Dermis microvascular lymphatic vessel endothelial cell (primary cell): ENCODE measurements around the gene ZCCHC9. TPM values are rescaled to one million over a fixed set of nuclear protein-coding genes. Genes with fewer than 3 reads are reported as not detected.
"Not testable (repeated sequence)": the region's sequence is repeated elsewhere in the genome, so short reads cannot be mapped to it uniquely, and the experiment has no call there.

ENCODE experiments used
- DNase-seq, 2 donors: peaks; one replicate each; pipeline versions ENCODE4 v3.0.0 to v3.0.0-alpha.2; 2010; ENCODE audit warnings: low read depth in 2 of 2
- total RNA-seq: library from RNA; depleted of rRNA; stranded (reverse); fragments of >200 nt; gene quantifications from 2 replicates; pipeline ENCODE4 v1.2.1, GENCODE V29; 2014

ZCCHC9 gene
- total RNA-seq, 1 donor from 2014 or later = 13.4 TPM

- no peak for DNase-seq
These were observed 4.4 kb downstream of the ZCCHC9 start for GRCh38 chr5:81305785-81306184.

DNA sequence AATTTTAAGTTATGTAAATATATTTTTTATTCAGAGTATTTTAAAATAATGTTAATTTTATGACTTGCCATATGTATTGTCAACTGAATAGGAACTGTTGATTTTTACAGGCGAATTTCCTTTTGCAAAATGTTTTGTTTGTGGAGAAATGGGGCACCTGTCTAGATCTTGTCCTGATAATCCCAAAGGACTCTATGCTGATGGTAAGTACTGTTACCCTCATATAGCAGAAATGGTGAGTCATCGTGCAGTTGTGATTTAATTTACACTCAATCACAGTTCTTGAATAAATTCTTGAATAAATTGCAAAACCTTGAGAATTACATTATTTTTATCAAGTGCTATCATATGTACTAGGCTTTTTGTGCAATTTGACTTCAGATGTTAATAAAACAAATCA lies 7.4 kb downstream of the ZCCHC9 start:
- no peak for DNase-seq

DNA sequence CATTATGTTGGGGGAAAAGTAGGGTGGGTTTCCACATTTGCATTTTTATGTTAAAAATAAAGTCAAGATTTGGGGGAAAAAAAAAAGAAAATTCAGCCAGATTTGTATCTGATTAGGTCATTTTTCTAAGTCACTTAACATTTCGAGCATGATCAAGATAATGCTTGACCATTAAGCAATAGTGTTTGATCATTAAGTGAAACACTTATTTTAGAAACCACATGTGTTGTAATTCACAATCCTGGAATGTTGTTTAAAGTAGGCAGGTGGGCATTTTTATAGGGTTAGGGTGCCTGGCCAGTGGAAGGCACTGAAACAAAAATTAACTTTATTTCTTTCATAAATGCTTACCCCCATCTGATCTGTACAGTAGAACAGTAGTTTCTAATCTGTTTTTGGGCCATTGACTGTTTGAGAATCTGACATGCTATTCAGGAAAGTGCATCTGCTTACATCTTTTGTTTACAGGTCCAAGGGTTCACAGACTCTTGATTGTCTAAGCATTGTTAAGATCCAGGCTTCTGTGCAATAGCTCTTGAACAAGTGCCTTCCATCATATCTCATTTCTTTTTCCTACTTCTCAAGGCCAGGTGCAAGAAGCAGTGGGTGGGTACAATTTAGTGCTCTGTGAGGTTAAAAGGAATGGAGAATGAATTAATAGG lies 9.1 kb downstream of the ZCCHC9 start:
- DNase-seq = no peak

- DNase-seq = no peak
These were observed 11.9 kb downstream of the ZCCHC9 start for GRCh38 chr5:81313278-81313677.

DNA sequence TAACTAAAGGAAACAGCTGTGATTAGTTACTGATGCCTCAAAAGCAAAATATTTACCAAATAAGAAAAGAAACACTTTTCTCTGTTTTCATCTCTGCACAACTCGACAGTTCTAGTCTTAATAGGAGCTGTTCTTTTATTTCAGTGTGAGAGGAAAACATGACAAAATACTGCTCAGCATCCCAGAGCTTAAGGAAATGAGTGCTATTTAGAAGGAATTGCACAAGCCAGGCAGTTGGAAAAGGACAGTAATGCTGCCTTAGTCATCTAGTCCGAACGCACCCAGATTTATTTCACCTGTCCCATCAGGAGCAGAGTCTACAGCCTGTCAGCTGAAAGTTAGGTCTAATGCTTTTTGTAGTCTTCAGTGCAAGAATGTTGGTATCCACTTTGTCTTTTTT lies 12.3 kb downstream of the ZCCHC9 start:
- DNase-seq = no peak

GRCh38 chr5:81314581-81314980 lies 13.2 kb downstream of the ZCCHC9 start:
- DNase-seq = no peak

DNA sequence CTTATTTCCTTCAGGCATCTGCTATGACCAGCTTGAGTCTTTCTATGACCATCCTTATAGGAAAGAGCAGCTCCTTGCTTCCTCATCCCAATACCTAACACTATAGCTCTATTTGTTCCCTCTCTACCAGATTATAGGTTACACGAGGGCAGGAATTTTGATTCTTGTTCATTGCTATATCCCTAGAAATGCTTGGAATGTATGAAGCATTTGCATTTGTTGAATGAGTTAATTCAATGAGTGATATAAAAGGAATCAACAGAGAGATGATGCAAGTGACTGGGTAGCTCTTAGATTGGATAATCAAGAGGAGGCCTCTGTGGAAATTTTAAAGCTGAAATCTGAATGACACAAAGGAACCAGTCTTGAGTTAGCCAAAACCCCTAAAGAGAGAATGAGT lies 13.9 kb downstream of the ZCCHC9 start:
- no peak for DNase-seq

GRCh38 chr5:81315830-81316229 lies 14.4 kb downstream of the ZCCHC9 start:
- no peak for DNase-seq

GRCh38 chr5:81316571-81316970 lies 15.2 kb downstream of the ZCCHC9 start:
- no peak for DNase-seq

DNA sequence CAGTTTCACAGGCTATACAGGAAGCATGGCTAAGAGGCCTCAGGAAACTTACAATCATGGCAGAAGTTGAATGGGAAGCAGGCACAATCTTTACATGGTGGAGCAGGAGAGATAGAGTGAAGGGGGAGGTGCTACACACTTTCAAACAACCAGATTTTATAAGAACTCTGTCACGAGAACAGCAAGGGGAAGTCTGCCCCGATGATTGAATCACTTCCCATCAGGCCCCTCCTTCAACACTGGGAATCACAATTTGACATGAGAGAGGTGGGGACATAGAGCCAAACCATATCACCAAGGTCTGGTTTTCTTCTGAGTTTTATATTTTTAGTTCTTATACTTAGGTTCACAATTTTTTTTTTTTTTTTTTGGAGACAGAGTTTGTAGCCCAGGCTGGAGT lies 16.1 kb downstream of the ZCCHC9 start:
- no peak for DNase-seq

DNA sequence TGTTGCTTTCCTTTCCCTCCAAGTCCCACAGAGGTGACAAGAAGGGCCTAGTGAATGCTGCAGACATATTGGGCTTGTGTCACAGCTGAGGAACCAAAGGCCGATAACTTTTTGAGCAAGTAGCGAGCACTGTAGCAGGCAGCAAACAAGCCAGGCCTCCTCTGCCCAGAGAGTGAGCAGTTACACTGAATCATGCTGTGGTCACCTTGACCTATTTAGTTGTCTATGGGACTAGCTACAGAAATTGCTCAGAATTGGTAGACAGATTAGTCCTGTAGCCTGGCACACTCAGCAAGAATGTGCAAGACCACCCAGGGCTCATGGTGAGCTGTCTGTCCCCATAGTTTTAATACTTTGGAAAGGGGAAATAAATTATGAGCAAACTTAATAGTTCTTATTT lies 25.2 kb downstream of the ZCCHC9 start:
- no peak for DNase-seq

- DNase-seq = no peak
These were observed 33.1 kb downstream of the ZCCHC9 start for GRCh38 chr5:81334304-81335061.

GRCh38 chr5:81335946-81336345 lies 34.6 kb downstream of the ZCCHC9 start:
- DNase-seq = no peak

DNA sequence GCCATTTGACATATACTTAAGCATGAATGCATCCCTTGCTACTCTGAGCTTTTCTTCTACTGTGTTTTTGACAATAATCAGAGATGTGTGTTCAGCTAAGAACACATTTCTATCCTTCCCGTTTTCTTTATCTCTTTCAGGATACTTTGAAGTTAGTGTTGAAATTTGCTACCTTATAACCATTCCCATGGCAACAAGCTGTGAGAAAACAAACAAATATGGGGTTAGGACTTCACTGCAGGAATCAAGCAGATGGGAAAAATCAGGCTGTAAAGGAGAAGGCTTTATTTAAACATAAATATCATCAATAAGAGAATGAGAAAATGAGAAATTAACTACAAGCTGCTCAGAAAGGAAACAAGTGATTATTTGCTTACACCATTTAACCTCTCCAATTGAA lies 35.2 kb downstream of the ZCCHC9 start:
- DNase-seq = no peak

DNA sequence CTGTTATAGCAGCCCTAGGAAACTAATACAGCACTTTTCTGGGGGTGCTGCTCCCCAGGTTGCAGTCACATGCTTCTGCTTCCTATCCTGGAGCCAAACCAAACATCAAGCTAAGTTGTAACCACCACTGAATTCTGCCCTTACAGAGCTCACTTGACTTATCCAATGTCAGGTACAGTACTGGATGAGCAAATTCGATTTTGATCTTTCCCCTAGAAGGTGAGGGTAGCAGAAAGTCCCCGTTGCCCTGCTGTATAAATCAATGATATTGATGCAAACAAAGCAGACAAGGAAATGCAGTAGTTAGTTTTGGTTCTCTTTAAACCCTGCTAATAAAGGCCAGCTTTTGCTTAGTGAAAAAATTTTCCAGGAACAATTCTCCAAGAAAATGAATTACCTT lies 36.4 kb downstream of the ZCCHC9 start:
- DNase-seq = no peak

- not testable (repeated sequence) for DNase-seq
These were observed 36.8 kb downstream of the ZCCHC9 start for GRCh38 chr5:81338213-81338612.

GRCh38 chr5:81344736-81345135 lies 43.3 kb downstream of the ZCCHC9 start:
- no peak for DNase-seq

DNA sequence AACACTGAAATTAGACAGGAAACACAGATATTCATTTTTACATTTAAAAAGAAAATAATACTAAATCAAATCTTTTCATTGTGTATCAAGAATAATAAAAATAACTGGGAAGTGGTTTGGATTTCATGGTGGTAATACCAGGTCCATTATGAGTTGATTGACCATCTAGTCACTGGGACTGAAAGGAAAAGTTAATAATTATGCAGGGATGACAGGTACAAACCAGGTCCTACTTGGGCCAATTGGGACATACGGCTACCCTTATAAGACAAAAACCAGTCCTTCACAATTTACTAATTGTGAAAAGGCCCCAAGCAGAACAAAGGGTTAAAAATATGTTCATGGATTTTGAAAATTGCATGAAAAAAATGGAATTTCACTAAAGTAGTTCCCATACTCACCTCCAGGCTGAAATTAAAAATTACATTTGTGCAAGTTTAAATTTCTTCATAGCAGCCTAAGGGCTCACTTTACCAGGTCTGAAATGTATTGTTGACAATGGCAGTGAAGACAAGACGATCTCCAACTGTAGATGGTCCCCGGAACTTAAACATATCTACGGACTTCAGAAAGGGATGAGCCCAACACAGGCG lies 44.1 kb downstream of the ZCCHC9 start:
- DNase-seq = no peak

DNA sequence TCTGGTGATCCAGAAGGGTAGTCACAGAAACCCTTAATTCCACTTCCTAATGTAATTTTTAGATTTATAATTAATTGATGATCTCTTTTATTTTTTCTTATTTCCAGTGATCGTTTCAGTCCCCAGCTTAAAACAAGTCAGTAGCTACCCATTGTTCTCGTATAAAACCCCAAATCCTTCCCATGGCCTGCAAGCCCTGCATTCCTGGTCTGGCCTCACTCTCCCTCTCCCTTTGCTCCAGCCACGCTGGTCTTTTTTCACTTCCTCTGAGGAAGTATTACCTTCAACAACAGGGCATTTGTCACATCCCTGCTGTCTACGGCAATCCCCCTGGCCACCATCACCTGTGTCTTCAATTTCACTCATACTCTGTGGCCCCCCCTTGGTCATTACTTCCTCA lies 47.8 kb downstream of the ZCCHC9 start:
- no peak for DNase-seq

DNA sequence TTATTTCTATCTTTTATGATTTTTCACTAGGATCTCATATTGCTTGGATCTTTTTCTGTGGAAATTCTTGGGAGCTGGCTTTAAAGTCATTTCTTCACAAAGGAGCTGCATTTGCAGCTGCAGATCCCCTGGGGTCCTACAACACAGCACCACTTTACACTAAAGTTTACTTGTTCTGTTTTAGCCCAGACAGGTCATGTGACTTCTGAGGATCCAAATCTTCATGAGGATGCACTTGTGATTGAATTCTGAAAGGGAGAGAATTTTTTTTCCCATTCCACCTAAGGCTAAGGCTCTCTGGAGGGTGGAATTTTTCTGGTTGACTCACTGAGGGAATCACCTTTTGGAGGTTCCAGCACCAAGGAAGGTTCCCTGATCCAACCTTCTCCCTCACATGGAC lies 49.1 kb downstream of the ZCCHC9 start:
- no peak for DNase-seq

DNA sequence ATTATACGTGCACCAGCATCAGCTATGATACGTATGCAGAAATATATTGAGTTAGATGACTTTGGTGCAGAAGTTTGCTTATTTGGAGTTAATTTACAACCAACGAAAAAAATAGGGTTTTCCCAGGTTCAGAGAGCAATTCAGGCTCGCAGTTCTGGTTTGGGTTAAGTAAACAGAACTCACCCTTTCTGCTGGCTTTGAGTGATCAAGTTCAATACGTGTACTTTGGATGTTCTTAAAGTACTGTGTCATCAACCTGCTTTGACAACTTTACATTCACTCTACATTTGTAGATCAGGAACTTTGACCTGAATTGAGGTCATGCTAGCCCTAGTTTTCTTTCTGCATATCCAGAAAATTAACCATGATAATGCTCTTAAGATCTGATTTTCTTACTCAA lies 51.8 kb downstream of the ZCCHC9 start:
- DNase-seq = no peak

DNA sequence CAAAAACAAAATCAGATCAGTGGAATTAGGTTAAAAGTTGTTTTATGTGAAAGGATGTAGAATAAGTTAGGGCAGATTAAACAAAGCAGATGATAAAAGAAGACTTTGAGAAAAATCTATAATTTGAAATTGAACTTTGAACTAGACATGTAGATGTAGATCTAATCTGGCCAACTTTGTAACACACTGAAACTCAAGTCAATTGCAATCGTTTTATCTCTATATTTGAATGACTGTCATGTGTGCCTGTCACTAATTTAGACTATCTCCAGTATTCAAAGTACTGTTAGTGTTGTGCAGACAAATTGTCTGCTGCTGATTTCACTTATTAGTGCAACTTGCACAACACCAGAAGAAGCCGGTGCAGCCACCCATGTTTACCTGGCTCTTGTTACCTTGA lies 52.7 kb downstream of the ZCCHC9 start:
- DNase-seq = no peak
